ENCODE measurements around the gene RFNG.

DNA sequence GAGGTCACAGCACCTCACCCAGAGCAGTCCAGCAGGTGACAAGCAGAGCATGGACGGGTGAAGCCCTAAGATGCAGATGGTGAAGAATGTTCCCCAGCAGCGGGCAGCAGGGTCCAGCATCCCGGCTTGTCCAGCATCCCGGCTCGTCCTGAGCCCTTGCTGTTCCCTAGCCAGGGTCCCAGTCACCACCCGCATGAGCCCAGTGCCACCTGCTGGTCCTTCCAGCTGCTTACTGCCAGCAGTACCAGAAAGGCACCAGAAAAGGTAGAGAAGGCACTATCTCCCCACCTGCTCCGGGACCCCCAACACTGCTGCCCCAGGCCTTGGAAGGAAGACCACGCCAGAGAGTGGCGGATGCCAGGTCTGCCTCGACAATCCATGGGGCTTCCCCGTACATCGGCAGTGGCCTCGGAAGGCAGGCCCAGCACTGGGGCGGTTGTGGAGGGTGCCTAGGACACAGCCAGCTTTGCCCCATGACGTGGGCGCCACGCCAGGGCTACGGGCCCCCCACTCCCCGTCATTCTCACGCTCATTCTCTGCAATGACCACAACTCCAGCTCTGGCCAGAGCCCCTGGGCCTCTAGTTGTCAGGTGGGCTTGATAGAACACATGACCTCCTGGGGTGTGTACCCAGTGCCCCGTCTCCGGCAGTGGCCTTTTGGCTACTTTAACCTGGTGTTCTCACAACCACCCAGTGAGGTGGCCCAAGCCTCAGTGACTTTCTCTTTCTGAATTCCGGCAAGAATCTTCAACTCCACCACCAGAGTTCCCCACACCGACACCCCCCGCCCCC lies 30.3 kb downstream of the RFNG start:
- TF ChIP-seq, protein P1, sequence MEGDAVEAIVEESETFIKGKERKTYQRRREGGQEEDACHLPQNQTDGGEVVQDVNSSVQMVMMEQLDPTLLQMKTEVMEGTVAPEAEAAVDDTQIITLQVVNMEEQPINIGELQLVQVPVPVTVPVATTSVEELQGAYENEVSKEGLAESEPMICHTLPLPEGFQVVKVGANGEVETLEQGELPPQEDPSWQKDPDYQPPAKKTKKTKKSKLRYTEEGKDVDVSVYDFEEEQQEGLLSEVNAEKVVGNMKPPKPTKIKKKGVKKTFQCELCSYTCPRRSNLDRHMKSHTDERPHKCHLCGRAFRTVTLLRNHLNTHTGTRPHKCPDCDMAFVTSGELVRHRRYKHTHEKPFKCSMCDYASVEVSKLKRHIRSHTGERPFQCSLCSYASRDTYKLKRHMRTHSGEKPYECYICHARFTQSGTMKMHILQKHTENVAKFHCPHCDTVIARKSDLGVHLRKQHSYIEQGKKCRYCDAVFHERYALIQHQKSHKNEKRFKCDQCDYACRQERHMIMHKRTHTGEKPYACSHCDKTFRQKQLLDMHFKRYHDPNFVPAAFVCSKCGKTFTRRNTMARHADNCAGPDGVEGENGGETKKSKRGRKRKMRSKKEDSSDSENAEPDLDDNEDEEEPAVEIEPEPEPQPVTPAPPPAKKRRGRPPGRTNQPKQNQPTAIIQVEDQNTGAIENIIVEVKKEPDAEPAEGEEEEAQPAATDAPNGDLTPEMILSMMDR (IDR thresholded peaks at IDR 0.05), result peak; percentile 43 to 63 (median 59)
- no peak for TF ChIP-seq POLR2A (IDR thresholded peaks at IDR 0.05)

All from testis (tissue), 2 donors.